Natural killer cell (primary cell): ENCODE data around the gene CAPN14. TPM values are rescaled to one million over a fixed set of nuclear protein-coding genes. Genes with fewer than 3 reads are reported as not detected.

Experiments used
- ATAC-seq, 3 donors: fragments of 150-1000 bp in 2 of 3; fragments of 200-7000 bp in 1 of 3; cut with Tn5 transposase; 1 replicate in 1 of 3; 2 replicates in 2 of 3; pipeline ENCODE4 v1.10.0; 2021; ENCODE audit warnings: mild to moderate bottlenecking in 2 of 3, moderate library complexity in 2 of 3
- DNase-seq, 2 donors: peaks; one replicate each; pipeline versions ENCODE4 v3.0.0 to v3.0.0-alpha.2; 2013 to 2021; ENCODE audit warnings: mixed read lengths in 1 of 2
- H3K27ac ChIP-seq: one replicate; pipeline ENCODE4 v1.5.1; 2013; ENCODE audit warnings: mild to moderate bottlenecking, low read length
- H3K27me3 ChIP-seq: one replicate; pipeline ENCODE4 v1.6.1; 2013; ENCODE audit warnings: low read length; ENCODE audit not compliant: control insufficient read depth, insufficient read depth
- H3K36me3 ChIP-seq: one replicate; pipeline ENCODE4 v1.6.1; 2013; ENCODE audit warnings: low read length; ENCODE audit not compliant: control insufficient read depth, insufficient read depth
- H3K4me1 ChIP-seq: one replicate; pipeline ENCODE4 v1.6.1; 2013; ENCODE audit warnings: low read length; ENCODE audit not compliant: control insufficient read depth, insufficient read depth
- H3K4me3 ChIP-seq: one replicate; pipeline ENCODE4 v1.5.1; 2013; ENCODE audit warnings: low read length
- H3K9me3 ChIP-seq: one replicate; pipeline ENCODE4 v1.6.1; 2013; ENCODE audit warnings: low read length; ENCODE audit not compliant: control insufficient read depth, insufficient read depth
- H3K27ac Mint-ChIP-seq, 2 donors: one replicate each; pipeline ENCODE4 v1.8.0; 2022; ENCODE audit warnings: mild to moderate bottlenecking in 2 of 2, mixed read lengths in 2 of 2, moderate library complexity in 1 of 2
- H3K27me3 Mint-ChIP-seq, 2 donors: one replicate each; pipeline ENCODE4 v1.8.0; 2022; ENCODE audit warnings: low read depth in 2 of 2, mixed read lengths in 2 of 2
- H3K36me3 Mint-ChIP-seq: one replicate; pipeline ENCODE4 v1.8.0; 2022; ENCODE audit warnings: mixed read lengths
- H3K4me1 Mint-ChIP-seq, 2 donors: one replicate each; pipeline ENCODE4 v1.8.0; 2022; ENCODE audit warnings: mixed read lengths in 2 of 2
- H3K4me3 Mint-ChIP-seq: one replicate; pipeline ENCODE4 v1.8.0; 2022; ENCODE audit warnings: mild to moderate bottlenecking, moderate library complexity, mixed read lengths
- H3K9me3 Mint-ChIP-seq, 2 donors: one replicate each; pipeline ENCODE4 v1.8.0; 2022; ENCODE audit warnings: mixed read lengths in 2 of 2
- CTCF ChIP-seq: fragments of 200-600 bp; IDR thresholded peaks from one replicate; pipeline ENCODE4 v1.8.0; 2022; ENCODE audit warnings: antibody characterized with exemption
- WGBS: methylation state at CpG from one replicate; pipeline ENCODE4 v1.1.7; 2013; ENCODE audit warnings: missing lambda C conversion rate; ENCODE audit not compliant: insufficient coverage; 5-methylcytosine and 5-hydroxymethylcytosine counted together
- intact Hi-C: fragments of 100-400 bp; cut with micrococcal nuclease; formaldehyde crosslinking; loops from one replicate; pipeline ENCODE4 v1.14.2; 2022
- total RNA-seq, 4 donors: library from RNA; stranded (reverse); fragments of 120-200 nt in 1 of 4; gene quantifications; one replicate each; pipeline versions ENCODE4 v1.2.3 to v1.2.4, GENCODE V29; 2013 to 2022

CAPN14 gene
- total RNA-seq, 3 donors from 2014 or later (not counting 1 experiment from before 2014, with no cell fraction given): 0.33 to 0.43 TPM; not detected in 1

GRCh38 chr2:31219131-31219969 lies 2.0 kb upstream of the CAPN14 start:
- peak in 2 of 3 donors; percentile 21 to 24 for ATAC-seq

GRCh38 chr2:31216734-31217133 lies 581 bp downstream of the CAPN14 start:
- Mint-ChIP-seq H3K27ac (peak overlapping the region in 1 of 2 donors; percentile 56), H3K9me3 (no peaks in the 10 kb centered on the region), H3K36me3 (no peaks in the 10 kb centered on the region), H3K4me1 (peaks cover 12 to 17% of the 10 kb centered on the region in 2 donors), H3K4me3 (no peak overlapping the region), H3K27me3 (peaks cover 8 to 27% of the 10 kb centered on the region in 2 donors)
- 18% methylated on average over 5 of the region's 5 CpGs for WGBS
- no peak for DNase-seq
- no peak for TF ChIP-seq CTCF
- Histone ChIP-seq H3K27me3 (no peaks in the 10 kb centered on the region), H3K4me3 (no peak overlapping the region), H3K36me3 (no peaks in the 10 kb centered on the region), H3K27ac (peak overlapping the region; percentile 37), H3K9me3 (no peaks in the 10 kb centered on the region), H3K4me1 (peaks cover 21% of the 10 kb centered on the region)
- intact Hi-C loops: no loop called here
- ATAC-seq: peak; percentile 24 to 76 (median 66)

More at GRCh38 chr2:31219131-31219969, 2.0 kb upstream of the CAPN14 start:
- H3K27ac Mint-ChIP-seq: peak overlapping the region in 1 of 2 donors; percentile 19
- H3K36me3 Mint-ChIP-seq: no peaks in the 10 kb centered on the region
- intact Hi-C loops: no loop called here
- no peak for TF ChIP-seq CTCF
- no peak overlapping the region for H3K4me3 Mint-ChIP-seq
- H3K9me3 ChIP-seq: no peaks in the 10 kb centered on the region
- no peaks in the 10 kb centered on the region for H3K9me3 Mint-ChIP-seq
- no peaks in the 10 kb centered on the region for H3K27me3 ChIP-seq
- H3K27ac ChIP-seq: peak overlapping the region; percentile 77
- H3K4me1 Mint-ChIP-seq: peaks cover 12 to 17% of the 10 kb centered on the region in 2 donors
- H3K27me3 Mint-ChIP-seq: peaks cover 29 to 53% of the 10 kb centered on the region in 2 donors
- H3K4me3 ChIP-seq: no peak overlapping the region
- no peak for DNase-seq
- no peaks in the 10 kb centered on the region for H3K36me3 ChIP-seq
- H3K4me1 ChIP-seq: peaks cover 22% of the 10 kb centered on the region
- 33% methylated on average over 11 of the region's 11 CpGs for WGBS

- H3K27ac Mint-ChIP-seq: no peak overlapping the region
Observed at GRCh38 chr2:31214444-31214915, 2.8 kb downstream of the CAPN14 start.

More at GRCh38 chr2:31214444-31214915, 2.8 kb downstream of the CAPN14 start:
- Histone ChIP-seq H3K27me3 (no peaks in the 10 kb centered on the region), H3K36me3 (no peaks in the 10 kb centered on the region), H3K4me1 (peaks cover 17% of the 10 kb centered on the region), H3K4me3 (no peak overlapping the region), H3K9me3 (no peaks in the 10 kb centered on the region), H3K27ac (no peak overlapping the region)
- no peak for DNase-seq
- intact Hi-C loops: no loop called here
- no peaks in the 10 kb centered on the region for H3K9me3 Mint-ChIP-seq
- no peak for TF ChIP-seq CTCF
- H3K27me3 Mint-ChIP-seq: peaks cover 0 to 10% of the 10 kb centered on the region in 2 donors
- peaks cover 12 to 17% of the 10 kb centered on the region in 2 donors for H3K4me1 Mint-ChIP-seq
- no peaks in the 10 kb centered on the region for H3K36me3 Mint-ChIP-seq
- ATAC-seq: no peak
- 78% methylated on average over 8 of the region's 8 CpGs for WGBS
- no peak overlapping the region for H3K4me3 Mint-ChIP-seq
